Measurements from ENCODE around the gene FOXI2. TPM values are rescaled to one million over a fixed set of nuclear protein-coding genes. Genes with fewer than 3 reads are reported as not detected.

FOXI2 gene
- total RNA-seq, 1 donor from 2014 or later: not detected

GRCh38 chr10:127737563-127738511 is 852 bp downstream of the FOXI2 start:
- no peak for DNase-seq (ENCODE audit: low read depth)
- no peak for TF ChIP-seq CTCF (IDR thresholded peaks at IDR 0.05; ENCODE audit: insufficient read depth, low read length, severe bottlenecking)
- no peak for FAIRE-seq
- Histone ChIP-seq H3K36me3 (ENCODE audit: control insufficient read depth, insufficient read depth, low read length) (no peaks in the 10 kb centered on the region), H3K27me3 (ENCODE audit: control insufficient read depth, insufficient read depth, low read length) (peaks cover 31% of the 10 kb centered on the region), H3K4me3 (ENCODE audit: low read depth, low read length) (no peak overlapping the region)

DNA sequence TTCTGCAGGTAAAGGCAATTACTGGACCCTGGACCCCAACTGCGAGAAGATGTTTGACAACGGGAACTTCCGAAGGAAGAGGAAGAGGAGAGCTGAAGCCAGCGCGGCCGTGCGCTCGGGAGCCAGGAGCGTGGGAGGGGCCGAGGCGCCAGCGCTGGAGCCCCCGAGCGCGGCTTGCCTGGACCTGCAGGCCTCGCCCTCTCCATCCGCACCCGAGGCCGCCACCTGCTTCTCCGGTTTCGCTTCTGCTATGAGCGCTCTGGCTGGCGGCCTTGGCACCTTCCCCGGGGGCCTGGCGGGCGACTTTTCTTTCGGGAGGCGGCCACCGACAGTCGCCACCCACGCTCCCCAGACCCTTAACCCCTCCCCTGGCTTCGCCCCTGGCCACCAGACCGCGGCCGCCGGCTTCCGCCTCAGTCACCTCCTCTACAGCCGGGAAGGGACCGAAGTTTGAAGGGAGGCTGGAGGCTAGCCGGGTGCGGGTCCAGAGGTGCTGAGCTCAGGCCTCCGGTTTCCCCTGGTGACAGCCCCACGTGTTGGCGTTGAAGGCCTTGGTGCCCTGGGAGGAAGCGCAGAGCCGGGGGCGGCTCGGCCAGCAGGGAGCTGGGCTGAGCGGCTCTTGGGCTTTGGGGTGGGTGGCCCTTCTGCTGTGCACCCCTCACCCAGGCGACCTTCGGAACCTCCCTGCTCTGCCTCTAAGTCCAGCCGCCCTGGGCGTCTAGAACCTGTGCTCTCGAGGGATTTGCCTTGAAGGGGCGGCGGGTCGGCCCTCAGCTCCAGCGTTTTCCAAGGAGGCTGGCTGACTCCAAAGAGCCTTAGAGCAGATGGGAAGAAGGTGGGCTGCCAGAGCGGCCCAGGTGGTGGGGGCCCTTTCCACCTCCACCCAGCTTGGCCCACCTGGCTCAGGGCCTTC is 1.8 kb downstream of the FOXI2 start:
- FAIRE-seq: no peak
- no peak overlapping the region for H3K4me3 ChIP-seq (ENCODE audit: low read depth, low read length)
- DNase-seq (ENCODE audit: low read depth): peak; percentile 30
- peaks cover 31% of the 10 kb centered on the region for H3K27me3 ChIP-seq (ENCODE audit: control insufficient read depth, insufficient read depth, low read length)
- no peaks in the 10 kb centered on the region for H3K36me3 ChIP-seq (ENCODE audit: control insufficient read depth, insufficient read depth, low read length)
- no peak for TF ChIP-seq CTCF (IDR thresholded peaks at IDR 0.05; ENCODE audit: insufficient read depth, low read length, severe bottlenecking)

- Histone ChIP-seq H3K4me3 (ENCODE audit: low read depth, low read length) (no peak overlapping the region), H3K36me3 (ENCODE audit: control insufficient read depth, insufficient read depth, low read length) (no peaks in the 10 kb centered on the region), H3K27me3 (ENCODE audit: control insufficient read depth, insufficient read depth, low read length) (peaks cover 30% of the 10 kb centered on the region)
- no peak for TF ChIP-seq CTCF (IDR thresholded peaks at IDR 0.05; ENCODE audit: insufficient read depth, low read length, severe bottlenecking)
- FAIRE-seq: no peak
- no peak for DNase-seq (ENCODE audit: low read depth)
These were observed 2.9 kb downstream of the FOXI2 start for GRCh38 chr10:127739908-127740307.

- Histone ChIP-seq H3K4me3 (ENCODE audit: low read depth, low read length) (no peak overlapping the region), H3K27me3 (ENCODE audit: control insufficient read depth, insufficient read depth, low read length) (peaks cover 24% of the 10 kb centered on the region), H3K36me3 (ENCODE audit: control insufficient read depth, insufficient read depth, low read length) (no peaks in the 10 kb centered on the region)
- DNase-seq (ENCODE audit: low read depth) (peak; percentile 17), FAIRE-seq (no peak)
- no peak for TF ChIP-seq CTCF (IDR thresholded peaks at IDR 0.05; ENCODE audit: insufficient read depth, low read length, severe bottlenecking)
These were observed 3.6 kb downstream of the FOXI2 start for GRCh38 chr10:127740596-127740995.

- peaks cover 9% of the 10 kb centered on the region for H3K27me3 ChIP-seq (ENCODE audit: control insufficient read depth, insufficient read depth, low read length)
- H3K4me3 ChIP-seq (ENCODE audit: low read depth, low read length): no peak overlapping the region
- H3K36me3 ChIP-seq (ENCODE audit: control insufficient read depth, insufficient read depth, low read length): no peaks in the 10 kb centered on the region
- no peak for DNase-seq (ENCODE audit: low read depth)
- no peak for FAIRE-seq
- TF ChIP-seq CTCF (IDR thresholded peaks at IDR 0.05; ENCODE audit: insufficient read depth, low read length, severe bottlenecking): no peak
These were observed 6.2 kb downstream of the FOXI2 start for GRCh38 chr10:127743205-127743604.

Measured in bronchial epithelial cell (primary cell).